ENCODE measurements around the gene NLRP6. TPM values are rescaled to one million over a fixed set of nuclear protein-coding genes. Genes with fewer than 3 reads are reported as not detected.

Gene NLRP6
- total RNA-seq, 2 donors from 2014 or later, result 0.18 to 2.7 TPM

DNA sequence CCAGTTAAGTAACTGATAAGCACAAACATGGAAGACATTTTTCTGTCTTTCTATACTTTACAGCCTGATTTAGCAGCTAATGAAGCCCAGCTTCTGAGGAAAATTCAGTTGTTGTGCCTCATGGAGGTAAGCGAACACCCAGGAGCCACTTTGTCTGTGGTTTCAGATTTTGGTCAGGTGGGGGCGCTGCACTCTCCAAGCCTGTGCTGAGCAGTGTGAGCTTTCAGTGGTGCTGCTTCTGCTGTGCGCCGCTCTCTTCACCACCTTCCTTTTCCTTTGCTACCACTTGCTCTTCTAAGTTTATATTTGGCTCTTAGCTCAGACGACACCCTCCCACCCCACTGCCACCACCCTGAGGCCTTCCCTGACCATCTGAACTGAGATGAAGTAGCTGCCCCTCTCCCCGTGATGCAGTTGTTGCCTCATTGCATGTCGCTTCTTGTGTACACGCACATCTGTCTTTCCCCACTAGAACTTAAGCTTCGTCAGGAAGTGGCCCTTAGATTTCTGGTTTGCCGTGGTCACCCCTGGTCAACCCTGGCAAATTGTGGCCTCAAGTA is 27.4 kb upstream of the NLRP6 start:
- Histone ChIP-seq H3K9me3 (no peaks in the 10 kb centered on the region), H3K27me3 (replicated peaks; ENCODE audit: insufficient read depth) (no peaks in the 10 kb centered on the region), H3K4me1 (replicated peaks) (no peaks in the 10 kb centered on the region), H3K36me3 (peaks cover 7 to 12% of the 10 kb centered on the region in 2 donors), H3K27ac (no peak overlapping the region), H3K4me3 (no peak overlapping the region)
- DNase-seq (ENCODE audit: low spot score), result peak; percentile 29
- TF ChIP-seq, protein P1, sequence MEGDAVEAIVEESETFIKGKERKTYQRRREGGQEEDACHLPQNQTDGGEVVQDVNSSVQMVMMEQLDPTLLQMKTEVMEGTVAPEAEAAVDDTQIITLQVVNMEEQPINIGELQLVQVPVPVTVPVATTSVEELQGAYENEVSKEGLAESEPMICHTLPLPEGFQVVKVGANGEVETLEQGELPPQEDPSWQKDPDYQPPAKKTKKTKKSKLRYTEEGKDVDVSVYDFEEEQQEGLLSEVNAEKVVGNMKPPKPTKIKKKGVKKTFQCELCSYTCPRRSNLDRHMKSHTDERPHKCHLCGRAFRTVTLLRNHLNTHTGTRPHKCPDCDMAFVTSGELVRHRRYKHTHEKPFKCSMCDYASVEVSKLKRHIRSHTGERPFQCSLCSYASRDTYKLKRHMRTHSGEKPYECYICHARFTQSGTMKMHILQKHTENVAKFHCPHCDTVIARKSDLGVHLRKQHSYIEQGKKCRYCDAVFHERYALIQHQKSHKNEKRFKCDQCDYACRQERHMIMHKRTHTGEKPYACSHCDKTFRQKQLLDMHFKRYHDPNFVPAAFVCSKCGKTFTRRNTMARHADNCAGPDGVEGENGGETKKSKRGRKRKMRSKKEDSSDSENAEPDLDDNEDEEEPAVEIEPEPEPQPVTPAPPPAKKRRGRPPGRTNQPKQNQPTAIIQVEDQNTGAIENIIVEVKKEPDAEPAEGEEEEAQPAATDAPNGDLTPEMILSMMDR (IDR thresholded peaks at IDR 0.05), result peak in 3 of 4 experiments; percentile 39 to 52 (median 47)
- TF ChIP-seq POLR2AphosphoS5 (IDR thresholded peaks at IDR 0.05), result no peak
- intact Hi-C loops (cut with DNase I), result no loop called here
- WGBS, result 80% methylated on average over 10 of the region's 10 CpGs

- WGBS, result 72% methylated on average over 10 of the region's 10 CpGs
- H3K27ac ChIP-seq, result no peak overlapping the region
- no peak for DNase-seq (ENCODE audit: low spot score)
- no peaks in the 10 kb centered on the region for H3K4me1 ChIP-seq (replicated peaks)
- H3K36me3 ChIP-seq, result peaks cover 7 to 12% of the 10 kb centered on the region in 2 donors
- no peaks in the 10 kb centered on the region for H3K9me3 ChIP-seq
- H3K27me3 ChIP-seq (replicated peaks; ENCODE audit: insufficient read depth), result no peaks in the 10 kb centered on the region
- no peak overlapping the region for H3K4me3 ChIP-seq
- intact Hi-C loops (cut with DNase I), result no loop called here
- TF ChIP-seq, protein P1 (IDR thresholded peaks at IDR 0.05), result no peak
- TF ChIP-seq POLR2A (IDR thresholded peaks at IDR 0.05) (no peak), POLR2AphosphoS5 (IDR thresholded peaks at IDR 0.05) (no peak)
Observed at GRCh38 chr11:251550-251949, 26.7 kb upstream of the NLRP6 start.

DNA sequence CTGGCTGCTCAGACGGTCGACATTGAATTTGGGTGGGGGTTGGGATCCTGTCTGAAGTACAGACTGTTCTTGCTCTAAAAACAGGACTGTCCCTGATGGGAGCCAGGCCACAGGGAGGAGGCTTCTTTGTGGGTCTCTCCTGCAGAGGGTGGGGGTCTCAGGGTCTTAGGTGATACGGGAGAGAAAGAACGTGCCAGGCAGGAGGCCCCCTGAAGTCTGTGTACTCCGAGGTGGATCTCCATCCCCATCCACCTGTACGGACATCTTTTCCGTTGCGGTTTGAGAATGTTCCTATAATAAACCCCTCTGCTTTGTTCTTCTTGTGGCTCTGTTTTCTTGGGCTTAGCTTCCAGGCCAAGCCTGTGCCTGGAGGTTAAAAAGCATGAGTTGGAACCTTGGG is 25.5 kb upstream of the NLRP6 start:
- H3K4me1 ChIP-seq (replicated peaks), result no peaks in the 10 kb centered on the region
- intact Hi-C loops (cut with DNase I), result no loop called here

GRCh38 chr11:253160-253885 is 24.9 kb upstream of the NLRP6 start:
- H3K27me3 ChIP-seq (replicated peaks; ENCODE audit: insufficient read depth), result no peaks in the 10 kb centered on the region
- TF ChIP-seq POLR2AphosphoS5 (IDR thresholded peaks at IDR 0.05), result no peak
- TF ChIP-seq POLR2A (IDR thresholded peaks at IDR 0.05), result no peak
- TF ChIP-seq, protein P1 (IDR thresholded peaks at IDR 0.05), result no peak
- H3K27ac ChIP-seq, result no peak overlapping the region
- intact Hi-C loops (cut with DNase I), result no loop called here
- no peak overlapping the region for H3K4me3 ChIP-seq
- no peaks in the 10 kb centered on the region for H3K4me1 ChIP-seq (replicated peaks)
- H3K36me3 ChIP-seq, result peaks cover 0 to 6% of the 10 kb centered on the region in 2 donors
- WGBS, result 74% methylated on average over 13 of the region's 13 CpGs
- no peak for DNase-seq (ENCODE audit: low spot score)
- no peaks in the 10 kb centered on the region for H3K9me3 ChIP-seq

More for the DNA sequence above, 25.5 kb upstream of the NLRP6 start:
- TF ChIP-seq POLR2AphosphoS5 (IDR thresholded peaks at IDR 0.05), result no peak
- TF ChIP-seq POLR2A (IDR thresholded peaks at IDR 0.05), result no peak
- TF ChIP-seq, protein P1 (IDR thresholded peaks at IDR 0.05), result no peak
- Histone ChIP-seq H3K36me3 (peaks cover 6% of the 10 kb centered on the region in 2 donors), H3K27me3 (replicated peaks; ENCODE audit: insufficient read depth) (no peaks in the 10 kb centered on the region), H3K4me3 (no peak overlapping the region), H3K27ac (no peak overlapping the region), H3K9me3 (no peaks in the 10 kb centered on the region)
- WGBS, result 88% methylated on average over 6 of the region's 8 CpGs
- DNase-seq (ENCODE audit: low spot score), result no peak

DNA sequence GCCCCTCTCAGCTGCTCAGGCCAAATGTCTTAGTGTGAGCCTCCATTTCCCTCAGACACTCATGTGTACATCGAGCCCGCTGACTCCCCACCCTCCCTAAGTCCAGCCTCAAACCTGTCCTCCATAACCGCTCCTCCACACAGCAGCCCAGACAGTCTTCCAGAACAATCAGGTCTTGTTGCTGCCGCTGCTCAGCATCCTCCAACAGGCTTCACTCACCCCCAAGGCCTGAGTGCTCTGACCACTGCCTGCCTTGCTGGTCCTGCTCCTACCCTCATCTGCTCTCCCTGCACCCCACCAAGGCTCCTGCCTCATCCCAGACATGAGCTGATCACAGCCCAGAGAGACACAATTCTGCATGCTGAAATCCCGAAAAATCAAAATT is 24.3 kb upstream of the NLRP6 start:
- TF ChIP-seq, protein P1 (IDR thresholded peaks at IDR 0.05), result no peak
- no peak for TF ChIP-seq POLR2A (IDR thresholded peaks at IDR 0.05)
- TF ChIP-seq POLR2AphosphoS5 (IDR thresholded peaks at IDR 0.05), result no peak
- Histone ChIP-seq H3K4me1 (replicated peaks) (no peaks in the 10 kb centered on the region), H3K27ac (no peak overlapping the region), H3K4me3 (no peak overlapping the region), H3K27me3 (replicated peaks; ENCODE audit: insufficient read depth) (no peaks in the 10 kb centered on the region), H3K36me3 (peaks cover 0 to 4% of the 10 kb centered on the region in 2 donors), H3K9me3 (no peaks in the 10 kb centered on the region)
- intact Hi-C loops (cut with DNase I), result no loop called here
- 87% methylated on average over 5 of the region's 5 CpGs for WGBS
- no peak for DNase-seq (ENCODE audit: low spot score)
